GM12801 (cell line): ENCODE measurements around the gene SF3B5.

Experiments used
- CTCF ChIP-seq: IDR thresholded peaks from one replicate; pipeline ENCODE4 v1.5.1; 2011; ENCODE audit warnings: control low read depth; ENCODE audit not compliant: insufficient read length; ENCODE audit errors: extremely low read depth

Gene SF3B5

GRCh38 chr6:144063744-144064401 is 31.5 kb downstream of the SF3B5 start:
- no peak for TF ChIP-seq CTCF

- no peak for TF ChIP-seq CTCF
Measured at GRCh38 chr6:144063246-144063743, 32.1 kb downstream of the SF3B5 start.

DNA sequence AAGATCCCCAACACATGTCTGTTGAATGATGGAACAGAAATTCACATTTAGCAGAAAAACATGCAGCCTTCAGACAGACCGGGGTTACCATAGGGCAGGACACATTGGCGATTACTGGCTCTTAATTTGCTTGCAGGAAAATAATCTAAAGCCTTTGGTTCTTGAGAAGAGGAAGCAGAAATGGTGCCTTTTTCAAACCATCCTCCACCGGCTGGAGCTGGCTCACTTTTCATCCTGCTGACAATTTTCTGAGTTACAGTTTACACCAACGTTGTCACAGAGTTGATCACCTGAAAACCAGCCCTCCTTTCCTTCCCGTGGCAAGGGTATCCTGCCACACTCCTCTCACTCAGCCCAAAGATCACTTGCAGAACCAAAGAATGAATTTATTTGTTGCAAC is 32.6 kb downstream of the SF3B5 start:
- no peak for TF ChIP-seq CTCF

DNA sequence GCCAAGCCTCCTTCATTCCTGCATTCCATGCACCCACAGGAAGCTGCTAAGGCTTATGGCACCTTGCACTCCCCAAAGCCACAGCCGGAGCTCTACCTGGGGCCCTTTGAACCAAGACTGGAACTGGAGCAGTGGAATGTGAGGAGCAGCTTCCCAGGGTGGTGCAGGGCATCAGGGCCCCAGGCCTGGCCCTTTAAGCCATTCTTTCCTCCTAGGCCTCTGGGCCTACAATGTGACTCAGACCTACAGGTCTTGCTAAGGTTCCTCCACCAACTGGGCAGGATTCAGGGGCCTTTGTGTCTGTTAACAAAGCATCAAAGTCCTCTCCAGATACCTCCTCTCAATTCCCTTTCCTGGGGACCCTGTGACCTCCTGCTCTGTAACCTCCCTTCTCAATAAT is 36.2 kb downstream of the SF3B5 start:
- TF ChIP-seq CTCF: no peak

DNA sequence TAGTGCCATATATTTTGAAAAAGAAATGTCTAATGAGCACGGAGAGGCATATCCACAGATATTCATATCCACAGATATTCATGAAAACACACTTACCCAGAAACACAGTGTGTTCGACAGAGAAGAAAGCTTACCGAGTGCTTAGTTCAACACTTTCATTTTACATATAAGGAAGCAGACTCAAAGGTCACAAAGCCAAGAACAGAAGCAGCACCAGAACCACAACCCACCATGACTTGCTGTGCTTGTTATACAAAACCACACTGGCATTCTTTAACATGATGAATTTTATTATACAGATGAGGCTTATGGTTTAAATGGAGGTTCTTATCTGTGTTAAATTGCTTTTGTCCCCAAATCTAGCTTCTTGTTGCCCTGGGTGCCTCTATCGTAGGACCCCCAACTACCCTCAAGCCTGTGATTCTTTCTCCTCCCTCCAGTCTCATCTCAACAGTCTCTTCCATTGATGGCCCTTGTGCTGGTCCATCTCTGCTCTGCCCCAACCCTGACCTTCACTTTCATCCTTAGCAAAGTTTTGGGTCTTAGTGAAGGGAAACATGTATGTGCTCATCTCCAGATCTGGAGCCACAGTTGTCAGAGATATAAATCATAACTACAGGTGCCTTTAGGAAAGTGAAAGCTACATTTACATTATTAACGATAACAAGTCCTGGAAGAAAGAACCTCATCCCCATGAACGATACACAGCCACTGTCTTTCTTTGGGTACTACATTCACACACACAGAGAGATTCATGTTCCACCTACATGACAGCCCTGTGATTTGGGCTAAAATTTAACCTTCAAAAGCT is 40.0 kb downstream of the SF3B5 start:
- no peak for TF ChIP-seq CTCF

DNA sequence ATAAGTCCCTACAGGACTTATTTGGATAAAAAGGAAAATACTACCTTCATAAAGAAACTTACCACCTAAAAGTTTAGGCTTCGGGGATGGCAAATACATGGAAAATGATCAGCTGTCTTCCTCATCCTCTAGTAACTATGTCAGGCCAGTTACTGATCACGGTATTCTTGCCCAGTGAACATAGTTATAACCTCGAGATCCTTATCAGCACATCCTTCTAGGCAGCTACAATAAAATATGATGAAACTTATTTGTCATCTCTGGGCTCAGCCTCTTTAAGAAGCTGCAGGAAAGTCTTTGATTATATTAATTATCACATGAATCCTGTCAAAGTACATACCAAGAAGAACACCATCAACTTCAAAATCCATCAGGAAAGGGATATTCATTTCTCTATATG is 41.8 kb downstream of the SF3B5 start:
- no peak for TF ChIP-seq CTCF

DNA sequence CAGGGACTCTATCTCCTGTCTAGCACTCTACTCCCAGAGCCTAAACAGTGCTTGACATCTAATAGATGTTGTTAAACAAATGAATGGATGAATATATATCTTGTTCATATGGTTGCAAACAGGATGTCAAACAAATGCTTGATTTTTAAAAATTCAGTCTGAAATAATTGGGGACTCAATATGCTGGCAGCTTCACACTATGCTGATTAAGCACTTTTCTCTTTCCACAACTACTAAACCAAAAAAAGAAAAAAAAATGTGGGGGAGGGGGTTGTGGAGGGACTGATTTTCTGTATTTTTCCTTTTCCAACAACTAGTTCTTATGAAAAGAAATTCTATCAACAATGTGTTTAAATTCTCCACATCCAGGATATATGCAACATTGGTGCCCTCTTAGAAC is 42.9 kb downstream of the SF3B5 start:
- TF ChIP-seq CTCF: no peak
